Liver (tissue), 9 donors: ENCODE data around the gene PKP1. TPM values are rescaled to one million over a fixed set of nuclear protein-coding genes. Genes with fewer than 3 reads are reported as not detected.

ENCODE experiments used
- DNase-seq: peaks from one replicate; pipeline ENCODE4 v3.0.0-alpha.2; 2017; ENCODE audit warnings: low spot score
- H3K27ac ChIP-seq, 2 donors: one replicate each; pipeline ENCODE4 v1.7.0; 2013; ENCODE audit warnings: inconsistent platforms in 2 of 2, low read length in 2 of 2, control low read depth in 1 of 2, low read depth in 1 of 2, mild to moderate bottlenecking in 1 of 2
- H3K27me3 ChIP-seq, 4 donors: one replicate each; pipeline versions ENCODE4 v1.6.1 to v1.7.0; 2013; ENCODE audit warnings: low read length in 3 of 4, inconsistent platforms in 1 of 4, mild to moderate bottlenecking in 1 of 4, moderate library complexity in 1 of 4; ENCODE audit not compliant: control insufficient read depth in 4 of 4, insufficient read depth in 4 of 4
- H3K36me3 ChIP-seq, 4 donors: one replicate each; pipeline versions ENCODE4 v1.6.1 to v1.7.0; 2013; ENCODE audit warnings: low read length in 3 of 4, mild to moderate bottlenecking in 3 of 4, low read depth in 1 of 4, moderate library complexity in 1 of 4; ENCODE audit not compliant: control insufficient read depth in 4 of 4, insufficient read depth in 3 of 4
- H3K4me1 ChIP-seq, 4 donors: one replicate each; pipeline versions ENCODE4 v1.6.1 to v1.7.0; 2013; ENCODE audit warnings: low read length in 3 of 4, mild to moderate bottlenecking in 3 of 4, moderate library complexity in 1 of 4; ENCODE audit not compliant: control insufficient read depth in 4 of 4, insufficient read depth in 4 of 4
- H3K4me3 ChIP-seq, 3 donors: one replicate each; pipeline versions ENCODE4 v1.6.1 to v1.7.0; 2013; ENCODE audit warnings: low read length in 3 of 3, control low read depth in 1 of 3, low read depth in 1 of 3, mild to moderate bottlenecking in 1 of 3
- H3K9ac ChIP-seq, 2 donors: one replicate each; pipeline ENCODE4 v1.7.0; 2013; ENCODE audit warnings: low read length in 2 of 2, mild to moderate bottlenecking in 2 of 2, moderate library complexity in 2 of 2, control low read depth in 1 of 2, low read depth in 1 of 2
- H3K9me3 ChIP-seq, 4 donors: one replicate each; pipeline versions ENCODE4 v1.6.1 to v1.7.0; 2013; ENCODE audit warnings: low read length in 3 of 4; ENCODE audit not compliant: control insufficient read depth in 4 of 4
- CTCF ChIP-seq: fragments of 150-350 bp; IDR thresholded peaks from 2 replicates; pipeline ENCODE4 v1.5.1; 2017; ENCODE audit warnings: improper control_type of control experiment, low read depth, low read length; ENCODE audit not compliant: missing input control
- EGR1 ChIP-seq, 2 donors: IDR thresholded peaks; 2 replicates each; pipeline ENCODE4 v1.6.1; 2016 to 2018; ENCODE audit warnings: antibody characterized with exemption in 2 of 2, low read depth in 2 of 2
- FOXA1 ChIP-seq: IDR thresholded peaks from 2 replicates; pipeline ENCODE4 v1.6.1; 2016; ENCODE audit warnings: antibody characterized with exemption
- FOXA2 ChIP-seq: IDR thresholded peaks from 2 replicates; pipeline ENCODE4 v1.6.1; 2016; ENCODE audit warnings: antibody characterized with exemption
- GABPA ChIP-seq, 2 donors: IDR thresholded peaks in 1 of 2; conservative IDR thresholded peaks in 1 of 2; 2 replicates each; pipeline ENCODE4 v1.6.1; 2016; ENCODE audit warnings: antibody characterized with exemption in 2 of 2, mild to moderate bottlenecking in 1 of 2, moderate library complexity in 1 of 2
- HNF4G ChIP-seq: IDR thresholded peaks from 2 replicates; pipeline ENCODE4 v1.6.1; 2016; ENCODE audit warnings: antibody characterized with exemption
- JUND ChIP-seq, 2 donors: IDR thresholded peaks; 2 replicates each; pipeline ENCODE4 v1.6.1; 2016; ENCODE audit warnings: antibody characterized with exemption in 2 of 2
- NR2F2 ChIP-seq: IDR thresholded peaks from 2 replicates; pipeline ENCODE4 v1.6.1; 2016; ENCODE audit warnings: antibody characterized with exemption
- RAD21 ChIP-seq, 2 donors: IDR thresholded peaks; 2 replicates each; pipeline ENCODE4 v1.6.1; 2016; ENCODE audit warnings: antibody characterized with exemption in 2 of 2, mild to moderate bottlenecking in 2 of 2
- RXRA ChIP-seq, 2 donors: IDR thresholded peaks; 2 replicates each; pipeline ENCODE4 v1.6.1; 2017 to 2018; ENCODE audit warnings: antibody characterized with exemption in 2 of 2, mild to moderate bottlenecking in 1 of 2
- SP1 ChIP-seq: IDR thresholded peaks from 2 replicates; pipeline ENCODE4 v1.6.1; 2018; ENCODE audit warnings: antibody characterized with exemption, mild to moderate bottlenecking
- TAF1 ChIP-seq: conservative IDR thresholded peaks from 2 replicates; pipeline ENCODE4 v1.6.1; 2016; ENCODE audit warnings: antibody characterized with exemption, mild to moderate bottlenecking
- YY1 ChIP-seq: IDR thresholded peaks from 2 replicates; pipeline ENCODE4 v1.6.1; 2016; ENCODE audit warnings: antibody characterized with exemption, mild to moderate bottlenecking
- ZBTB33 ChIP-seq: IDR thresholded peaks from 2 replicates; pipeline ENCODE4 v1.6.1; 2016; ENCODE audit warnings: antibody characterized with exemption
- WGBS: extraction: QIAGEN DNeasy Blood & Tissue Kit; methylation state at CpG from one replicate; pipeline ENCODE4 v1.1.7; 2013; 5-methylcytosine and 5-hydroxymethylcytosine counted together
- polyA plus RNA-seq, 2 donors: library from polyadenylated mRNA; stranded (reverse) in 1 of 2; unstranded in 1 of 2; fragments of 200-250 nt in 1 of 2; fragments of >200 nt in 1 of 2; fragmentation: Nextera tagmentation in 1 of 2; extraction: Ambion mirVana in 1 of 2; gene quantifications; one replicate each; pipeline versions ENCODE4 v1.2.1 to v1.2.3, GENCODE V29; 2013 to 2015
- total RNA-seq, 2 donors: library from RNA; depleted of rRNA; stranded (reverse); fragments of >200 nt; gene quantifications; one replicate each; pipeline ENCODE4 v1.2.3, GENCODE V29; 2014
- TF ChIP-seq, protein P1 (sequence below): IDR thresholded peaks from 2 replicates; pipeline ENCODE4 v1.6.1; 2016; ENCODE audit warnings: antibody characterized with exemption, mild to moderate bottlenecking
- TF ChIP-seq, protein P2 (sequence below): IDR thresholded peaks from 2 replicates; pipeline ENCODE4 v1.6.1; 2016; ENCODE audit warnings: antibody characterized with exemption
- donor health status: healthy.
- donor health status: healthy.
- donor health status: healthy.
- donor health status: healthy.
- donor health status: healthy.

PKP1 gene
- total and polyA plus RNA-seq, 4 donors: 0.01 TPM; not detected in 3

- H3K27ac ChIP-seq: no peak overlapping the region
- WGBS: 64% methylated on average over 2 of the region's 2 CpGs
- no peaks in the 10 kb centered on the region for H3K4me1 ChIP-seq
- TF ChIP-seq EGR1 (IDR thresholded peaks at IDR 0.05; ENCODE audit: low read depth in 2 of 2) (no peak), TAF1 (no peak), FOXA1 (no peak), NR2F2 (no peak), GABPA (IDR thresholded peaks at IDR 0.05 in 1 of 2, conservative IDR thresholded peaks at IDR 0.05 in 1 of 2) (no peak), RXRA (IDR thresholded peaks at IDR 0.05) (no peak), CTCF (no peak), ZBTB33 (no peak), FOXA2 (no peak), HNF4G (no peak), YY1 (no peak), SP1 (no peak), JUND (IDR thresholded peaks at IDR 0.05) (no peak), RAD21 (IDR thresholded peaks at IDR 0.05) (no peak)
- TF ChIP-seq, protein P1, sequence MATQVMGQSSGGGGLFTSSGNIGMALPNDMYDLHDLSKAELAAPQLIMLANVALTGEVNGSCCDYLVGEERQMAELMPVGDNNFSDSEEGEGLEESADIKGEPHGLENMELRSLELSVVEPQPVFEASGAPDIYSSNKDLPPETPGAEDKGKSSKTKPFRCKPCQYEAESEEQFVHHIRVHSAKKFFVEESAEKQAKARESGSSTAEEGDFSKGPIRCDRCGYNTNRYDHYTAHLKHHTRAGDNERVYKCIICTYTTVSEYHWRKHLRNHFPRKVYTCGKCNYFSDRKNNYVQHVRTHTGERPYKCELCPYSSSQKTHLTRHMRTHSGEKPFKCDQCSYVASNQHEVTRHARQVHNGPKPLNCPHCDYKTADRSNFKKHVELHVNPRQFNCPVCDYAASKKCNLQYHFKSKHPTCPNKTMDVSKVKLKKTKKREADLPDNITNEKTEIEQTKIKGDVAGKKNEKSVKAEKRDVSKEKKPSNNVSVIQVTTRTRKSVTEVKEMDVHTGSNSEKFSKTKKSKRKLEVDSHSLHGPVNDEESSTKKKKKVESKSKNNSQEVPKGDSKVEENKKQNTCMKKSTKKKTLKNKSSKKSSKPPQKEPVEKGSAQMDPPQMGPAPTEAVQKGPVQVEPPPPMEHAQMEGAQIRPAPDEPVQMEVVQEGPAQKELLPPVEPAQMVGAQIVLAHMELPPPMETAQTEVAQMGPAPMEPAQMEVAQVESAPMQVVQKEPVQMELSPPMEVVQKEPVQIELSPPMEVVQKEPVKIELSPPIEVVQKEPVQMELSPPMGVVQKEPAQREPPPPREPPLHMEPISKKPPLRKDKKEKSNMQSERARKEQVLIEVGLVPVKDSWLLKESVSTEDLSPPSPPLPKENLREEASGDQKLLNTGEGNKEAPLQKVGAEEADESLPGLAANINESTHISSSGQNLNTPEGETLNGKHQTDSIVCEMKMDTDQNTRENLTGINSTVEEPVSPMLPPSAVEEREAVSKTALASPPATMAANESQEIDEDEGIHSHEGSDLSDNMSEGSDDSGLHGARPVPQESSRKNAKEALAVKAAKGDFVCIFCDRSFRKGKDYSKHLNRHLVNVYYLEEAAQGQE: no peak
- TF ChIP-seq, protein P2, sequence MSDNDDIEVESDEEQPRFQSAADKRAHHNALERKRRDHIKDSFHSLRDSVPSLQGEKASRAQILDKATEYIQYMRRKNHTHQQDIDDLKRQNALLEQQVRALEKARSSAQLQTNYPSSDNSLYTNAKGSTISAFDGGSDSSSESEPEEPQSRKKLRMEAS: no peak
- no peaks in the 10 kb centered on the region for H3K36me3 ChIP-seq
- H3K9me3 ChIP-seq: no peaks in the 10 kb centered on the region
- no peak overlapping the region for H3K9ac ChIP-seq
- no peak for DNase-seq
- H3K27me3 ChIP-seq: peaks cover 0 to 2% (median 0%) of the 10 kb centered on the region in 4 donors
- H3K4me3 ChIP-seq: no peak overlapping the region
Measured at GRCh38 chr1:201350361-201350725, 67.0 kb downstream of the PKP1 start.

DNA sequence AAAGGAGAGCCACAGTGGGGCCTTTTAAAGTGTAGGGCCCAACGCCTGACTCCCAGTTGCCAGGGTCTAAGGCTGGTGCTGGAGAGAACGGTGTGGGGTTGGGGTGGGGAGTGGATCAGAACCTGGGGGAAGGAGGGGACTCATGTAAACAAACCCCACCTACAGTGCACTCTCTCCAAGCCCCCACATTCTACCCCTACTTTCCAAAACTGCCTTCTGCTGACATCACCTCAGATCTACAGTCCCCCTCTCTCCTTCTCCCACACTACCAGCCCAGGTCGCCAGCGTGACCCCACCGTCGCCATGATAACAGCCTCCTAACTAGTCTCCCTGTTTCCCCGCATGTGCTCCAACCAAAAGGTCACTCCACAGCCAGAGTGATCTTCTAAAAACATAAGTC, 67.6 kb downstream of the PKP1 start:
- 80% methylated on average over 7 of the region's 7 CpGs for WGBS
- no peaks in the 10 kb centered on the region for H3K4me1 ChIP-seq
- TF ChIP-seq SP1 (no peak), JUND (IDR thresholded peaks at IDR 0.05) (no peak), FOXA1 (no peak), YY1 (no peak), CTCF (no peak), EGR1 (IDR thresholded peaks at IDR 0.05; ENCODE audit: low read depth in 2 of 2) (no peak), FOXA2 (no peak), NR2F2 (no peak), HNF4G (no peak), TAF1 (no peak), ZBTB33 (no peak)
- TF ChIP-seq, protein P1: no peak

More for the DNA sequence above, 67.6 kb downstream of the PKP1 start:
- DNase-seq: no peak
- Histone ChIP-seq H3K36me3 (no peaks in the 10 kb centered on the region), H3K4me3 (no peak overlapping the region), H3K9ac (no peak overlapping the region), H3K27ac (no peak overlapping the region), H3K27me3 (peaks cover 0 to 2% (median 0%) of the 10 kb centered on the region in 4 donors), H3K9me3 (no peaks in the 10 kb centered on the region)
